Erythroblast (primary cell): Measurements from ENCODE around the gene PRKG1.

Source experiments
- DNase-seq, 2 experiments: peaks; one replicate each; lab custom pipeline; 2025; lab: John Stamatoyannopoulos, UW
- GATA1 ChIP-seq: IDR thresholded peaks from 2 replicates; pipeline ENCODE4 v1.6.1; 2011; ENCODE audit warnings: low read depth, mild to moderate bottlenecking, control low read depth, low read length, moderate library complexity
- POLR2A ChIP-seq: IDR thresholded peaks from 2 replicates; pipeline ENCODE4 v1.6.1; 2011; ENCODE audit warnings: mild to moderate bottlenecking, low read length

PRKG1 gene

GRCh38 chr10:51792678-51793077 lies 718.4 kb downstream of the PRKG1 start:
- no peak for DNase-seq
- no peak for TF ChIP-seq GATA1

- no peak for DNase-seq
- TF ChIP-seq GATA1 (no peak), POLR2A (no peak)
Measured at GRCh38 chr10:51800121-51800520, 725.8 kb downstream of the PRKG1 start.

GRCh38 chr10:51800725-51801424 lies 726.6 kb downstream of the PRKG1 start:
- no peak for DNase-seq
- TF ChIP-seq GATA1 (no peak), POLR2A (no peak)

- TF ChIP-seq POLR2A (no peak), GATA1 (no peak)
- no peak for DNase-seq
Measured at GRCh38 chr10:51802030-51802429, 727.7 kb downstream of the PRKG1 start.

GRCh38 chr10:51804866-51805265 lies 730.6 kb downstream of the PRKG1 start:
- TF ChIP-seq POLR2A, result no peak
- no peak for TF ChIP-seq GATA1
- DNase-seq, result no peak

GRCh38 chr10:51806079-51806835 lies 732.0 kb downstream of the PRKG1 start:
- TF ChIP-seq GATA1 (no peak), POLR2A (no peak)
- no peak for DNase-seq

GRCh38 chr10:51808187-51808586 lies 733.9 kb downstream of the PRKG1 start:
- no peak for DNase-seq
- no peak for TF ChIP-seq POLR2A
- no peak for TF ChIP-seq GATA1

GRCh38 chr10:51815723-51816122 lies 741.4 kb downstream of the PRKG1 start:
- TF ChIP-seq POLR2A (no peak), GATA1 (no peak)
- DNase-seq, result no peak

- TF ChIP-seq POLR2A (no peak), GATA1 (no peak)
- DNase-seq, result no peak
Measured at GRCh38 chr10:51821045-51821444, 746.8 kb downstream of the PRKG1 start.

GRCh38 chr10:51821745-51822144 lies 747.5 kb downstream of the PRKG1 start:
- TF ChIP-seq GATA1 (no peak), POLR2A (no peak)
- no peak for DNase-seq

- DNase-seq, result peak in 1 of 2 experiments; percentile 3
- TF ChIP-seq POLR2A, result no peak
- TF ChIP-seq GATA1, result no peak
Measured at GRCh38 chr10:51832652-51833383, 758.5 kb downstream of the PRKG1 start.

GRCh38 chr10:51834548-51834947 lies 760.3 kb downstream of the PRKG1 start:
- TF ChIP-seq GATA1 (no peak), POLR2A (no peak)
- no peak for DNase-seq

GRCh38 chr10:51838471-51838870 lies 764.2 kb downstream of the PRKG1 start:
- no peak for DNase-seq
- no peak for TF ChIP-seq POLR2A
- no peak for TF ChIP-seq GATA1

- TF ChIP-seq POLR2A, result no peak
- TF ChIP-seq GATA1, result no peak
- no peak for DNase-seq
Measured at GRCh38 chr10:51843966-51844365, 769.7 kb downstream of the PRKG1 start.

GRCh38 chr10:51846856-51847506 lies 772.7 kb downstream of the PRKG1 start:
- no peak for DNase-seq
- no peak for TF ChIP-seq POLR2A
- TF ChIP-seq GATA1, result no peak
